Measurements from ENCODE around the gene CCDC92B. TPM values are rescaled to one million over a fixed set of nuclear protein-coding genes. Genes with fewer than 3 reads are reported as not detected.

The CCDC92B gene
- total and polyA plus RNA-seq, 9 donors, result 0.07 to 1.1 (median 0.18) TPM

DNA sequence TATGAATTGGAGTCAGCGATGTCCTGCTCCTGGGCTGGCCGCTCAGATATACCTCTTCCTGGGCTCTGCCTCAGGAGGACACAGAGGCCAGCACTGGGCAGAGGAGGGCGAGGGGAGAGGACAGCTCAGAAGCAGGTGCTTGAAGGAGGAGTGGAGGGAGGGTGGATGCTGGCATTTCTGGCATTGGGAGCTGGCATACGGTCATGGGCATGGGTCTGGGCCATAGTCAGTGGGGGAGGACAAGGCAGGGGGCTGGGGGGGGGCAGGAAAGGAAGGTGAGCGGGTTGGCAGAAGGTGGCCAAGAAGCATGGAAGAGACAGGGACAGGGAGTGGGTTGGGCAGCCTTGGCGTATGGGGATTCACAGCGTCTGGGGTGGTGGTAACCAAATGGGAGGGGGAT, 30.1 kb upstream of the CCDC92B start:
- 73 to 80% (median 79%) methylated on average over 7 of the region's 7 CpGs for WGBS, 3 donors
- H3K27me3 ChIP-seq, result no peaks in the 10 kb centered on the region
- H3K4me3 ChIP-seq, result no peak overlapping the region

DNA sequence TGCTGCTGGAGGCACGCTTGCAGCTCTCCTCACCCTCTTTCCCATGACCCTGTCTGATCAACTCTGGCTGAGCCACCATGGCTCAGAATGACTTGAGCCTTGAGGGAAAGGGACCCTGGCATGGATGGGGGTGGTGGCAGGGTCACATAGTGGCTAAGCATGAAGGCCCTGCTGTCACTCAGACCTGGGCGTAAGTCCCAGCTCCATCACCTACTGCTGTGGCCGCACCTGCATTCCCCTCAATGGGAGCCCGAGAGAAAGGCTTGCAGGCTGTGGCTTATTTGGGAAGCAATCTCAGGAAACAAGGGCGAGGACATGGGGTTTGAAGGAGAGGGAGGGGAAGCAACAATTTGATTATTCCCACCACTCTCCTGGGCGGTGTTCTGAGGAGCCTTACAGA, 29.0 kb upstream of the CCDC92B start:
- H3K9me3 ChIP-seq, result no peaks in the 10 kb centered on the region
- intact Hi-C loops (cut with DNase I), result no loop called here
- no peak overlapping the region for H3K27ac ChIP-seq
- H3K27me3 ChIP-seq, result no peaks in the 10 kb centered on the region
- H3K36me3 ChIP-seq, result no peaks in the 10 kb centered on the region
- H3K4me1 ChIP-seq (ENCODE audit: insufficient read depth), result peaks cover 3% of the 10 kb centered on the region
- no peak for DNase-seq
- WGBS, 3 donors, result 60 to 63% (median 63%) methylated on average over 6 of the region's 6 CpGs
- TF ChIP-seq, protein P1, sequence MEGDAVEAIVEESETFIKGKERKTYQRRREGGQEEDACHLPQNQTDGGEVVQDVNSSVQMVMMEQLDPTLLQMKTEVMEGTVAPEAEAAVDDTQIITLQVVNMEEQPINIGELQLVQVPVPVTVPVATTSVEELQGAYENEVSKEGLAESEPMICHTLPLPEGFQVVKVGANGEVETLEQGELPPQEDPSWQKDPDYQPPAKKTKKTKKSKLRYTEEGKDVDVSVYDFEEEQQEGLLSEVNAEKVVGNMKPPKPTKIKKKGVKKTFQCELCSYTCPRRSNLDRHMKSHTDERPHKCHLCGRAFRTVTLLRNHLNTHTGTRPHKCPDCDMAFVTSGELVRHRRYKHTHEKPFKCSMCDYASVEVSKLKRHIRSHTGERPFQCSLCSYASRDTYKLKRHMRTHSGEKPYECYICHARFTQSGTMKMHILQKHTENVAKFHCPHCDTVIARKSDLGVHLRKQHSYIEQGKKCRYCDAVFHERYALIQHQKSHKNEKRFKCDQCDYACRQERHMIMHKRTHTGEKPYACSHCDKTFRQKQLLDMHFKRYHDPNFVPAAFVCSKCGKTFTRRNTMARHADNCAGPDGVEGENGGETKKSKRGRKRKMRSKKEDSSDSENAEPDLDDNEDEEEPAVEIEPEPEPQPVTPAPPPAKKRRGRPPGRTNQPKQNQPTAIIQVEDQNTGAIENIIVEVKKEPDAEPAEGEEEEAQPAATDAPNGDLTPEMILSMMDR (IDR thresholded peaks at IDR 0.05), result no peak
- TF ChIP-seq EP300 (IDR thresholded peaks at IDR 0.05) (no peak), POLR2A (IDR thresholded peaks at IDR 0.05) (no peak)
- H3K4me3 ChIP-seq, result no peak overlapping the region

More for the DNA sequence above, 30.1 kb upstream of the CCDC92B start:
- DNase-seq, result no peak
- H3K4me1 ChIP-seq (ENCODE audit: insufficient read depth), result peaks cover 3% of the 10 kb centered on the region
- no peaks in the 10 kb centered on the region for H3K9me3 ChIP-seq
- H3K36me3 ChIP-seq, result no peaks in the 10 kb centered on the region
- no peak for TF ChIP-seq EP300 (IDR thresholded peaks at IDR 0.05)
- TF ChIP-seq, protein P1 (IDR thresholded peaks at IDR 0.05), result no peak
- TF ChIP-seq POLR2A (IDR thresholded peaks at IDR 0.05), result no peak
- intact Hi-C loops (cut with DNase I), result no loop called here
- H3K27ac ChIP-seq, result no peak overlapping the region

DNA sequence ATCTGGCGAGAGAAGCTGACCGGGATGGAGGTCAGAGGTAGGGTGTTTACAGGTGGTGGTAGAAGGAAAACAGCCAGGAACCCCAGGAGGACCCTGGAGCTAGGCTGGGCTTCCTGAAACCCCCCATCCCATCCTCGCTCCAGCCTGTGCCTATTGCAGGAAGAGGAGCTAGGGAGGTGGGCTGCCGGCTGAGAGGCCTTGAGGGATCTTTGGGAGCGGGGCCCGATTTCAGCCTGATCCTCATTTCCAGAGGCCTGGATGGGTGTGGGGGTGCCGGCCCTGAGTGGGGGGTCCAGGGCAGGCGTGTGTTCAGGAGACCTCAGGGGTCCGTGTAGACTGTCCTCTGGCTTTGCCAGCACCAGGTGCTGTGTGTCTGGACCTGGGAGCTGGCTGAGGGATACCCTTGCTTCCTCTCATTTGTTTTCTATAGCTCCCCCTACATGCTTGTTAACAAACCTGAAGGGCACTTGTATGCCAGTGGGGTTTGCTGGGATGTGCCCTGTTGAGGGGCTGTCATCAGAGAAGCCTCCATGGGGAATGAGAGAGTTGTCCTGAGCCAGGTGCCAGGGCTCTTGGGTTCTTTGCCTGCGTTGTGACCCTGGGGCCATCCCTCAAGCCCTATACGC, 27.9 kb upstream of the CCDC92B start:
- Histone ChIP-seq H3K27me3 (no peaks in the 10 kb centered on the region), H3K9me3 (no peaks in the 10 kb centered on the region), H3K27ac (no peak overlapping the region), H3K4me3 (no peak overlapping the region), H3K36me3 (no peaks in the 10 kb centered on the region), H3K4me1 (ENCODE audit: insufficient read depth) (peaks cover 3% of the 10 kb centered on the region)
- DNase-seq, result no peak
- WGBS, 3 donors, result 22 to 24% (median 24%) methylated on average over 11 of the region's 11 CpGs
- intact Hi-C loops (cut with DNase I), result no loop called here
- TF ChIP-seq EP300 (IDR thresholded peaks at IDR 0.05) (no peak), POLR2A (IDR thresholded peaks at IDR 0.05) (no peak)
- TF ChIP-seq, protein P1 (IDR thresholded peaks at IDR 0.05), result no peak

DNA sequence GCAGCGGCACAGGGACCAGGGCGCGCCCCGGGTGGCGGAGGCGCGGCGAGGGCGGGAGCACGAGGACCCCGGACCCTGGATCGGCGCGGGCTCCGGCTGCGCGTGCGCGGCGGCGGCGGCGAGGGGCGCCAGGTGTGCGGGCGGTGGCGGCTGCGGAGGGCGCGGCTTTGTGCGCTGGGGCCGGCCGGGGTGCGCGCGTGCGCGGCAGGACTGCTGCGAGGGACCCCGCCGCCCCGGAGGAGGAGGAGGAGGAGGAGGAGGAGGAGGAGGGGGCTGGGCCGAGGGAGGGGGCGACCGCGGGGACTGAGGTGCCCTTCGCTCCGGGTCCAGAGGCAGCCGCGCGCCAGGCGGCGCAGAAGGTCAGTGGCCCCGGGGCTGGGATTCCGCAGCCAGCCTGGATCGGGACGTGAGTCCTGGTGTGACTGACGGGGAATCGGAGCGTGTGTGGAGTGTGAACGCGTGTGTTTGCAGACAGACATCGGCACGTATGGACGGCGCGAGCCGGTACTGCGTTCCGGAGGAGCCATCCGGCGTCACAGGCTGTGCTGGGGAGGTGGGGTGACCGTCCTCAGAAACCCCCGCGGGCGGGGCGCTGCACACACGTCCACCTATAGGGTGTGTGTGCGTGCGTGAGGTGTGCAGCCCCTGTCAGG, 27.3 kb upstream of the CCDC92B start:
- no peaks in the 10 kb centered on the region for H3K36me3 ChIP-seq
- WGBS, 3 donors, result 1% methylated on average over 67 to 80 of the region's 80 CpGs
- H3K27me3 ChIP-seq, result no peaks in the 10 kb centered on the region
- no peak overlapping the region for H3K4me3 ChIP-seq
- H3K27ac ChIP-seq, result no peak overlapping the region
- DNase-seq, result no peak
- no peaks in the 10 kb centered on the region for H3K9me3 ChIP-seq
- intact Hi-C loops (cut with DNase I), result no loop called here
- TF ChIP-seq, protein P1 (IDR thresholded peaks at IDR 0.05), result no peak
- TF ChIP-seq POLR2A (IDR thresholded peaks at IDR 0.05) (no peak), EP300 (IDR thresholded peaks at IDR 0.05) (no peak)
- peaks cover 3% of the 10 kb centered on the region for H3K4me1 ChIP-seq (ENCODE audit: insufficient read depth)

Measured in ovary (tissue), 9 donors.